Adrenal gland (tissue), 12 donors: ENCODE results near the gene PRKG1. TPM values are rescaled to one million over a fixed set of nuclear protein-coding genes. Genes with fewer than 3 reads are reported as not detected.

ENCODE experiments used
- DNase-seq, 7 donors: peaks; one replicate each; pipeline ENCODE4 v3.0.0-alpha.2; 2019 to 2020
- H3K27ac ChIP-seq, 5 donors: fragments of 200-600 bp; sonication (generic) in 4 of 5; 1 replicate in 3 of 5; 2 replicates in 2 of 5; pipeline versions ENCODE4 v1.5.1 to v1.8.0; 2016 to 2020; ENCODE audit warnings: mild to moderate bottlenecking in 1 of 5
- H3K27me3 ChIP-seq: fragments of 200-600 bp; 2 replicates; pipeline ENCODE4 v1.8.0; 2021
- H3K36me3 ChIP-seq, 2 donors: fragments of 200-600 bp; replicated peaks in 1 of 2; 1 replicate in 1 of 2; 2 replicates in 1 of 2; pipeline versions ENCODE4 v1.5.1 to v1.8.0; 2018 to 2022
- H3K4me1 ChIP-seq, 2 donors: fragments of 200-600 bp; replicated peaks in 1 of 2; 1 replicate in 1 of 2; 2 replicates in 1 of 2; pipeline versions ENCODE4 v1.5.1 to v1.8.0; 2018 to 2021
- H3K4me3 ChIP-seq, 4 donors: fragments of 200-600 bp; sonication (generic) in 3 of 4; one replicate each; pipeline ENCODE4 v1.5.1; 2016 to 2018
- H3K9me3 ChIP-seq, 3 donors: fragments of 200-600 bp; sonication (generic) in 1 of 3; replicated peaks in 1 of 3; 1 replicate in 2 of 3; 2 replicates in 1 of 3; pipeline versions ENCODE4 v1.5.1 to v1.8.0; 2016 to 2021
- POLR2A ChIP-seq, 2 donors: fragments of 450-650 bp; IDR thresholded peaks; one replicate each; pipeline ENCODE4 v1.6.1; 2017; ENCODE audit warnings: antibody characterized with exemption in 2 of 2, mild to moderate bottlenecking in 2 of 2, moderate library complexity in 1 of 2
- WGBS, 4 donors: extraction: QIAGEN DNeasy Blood & Tissue Kit in 2 of 4; methylation state at CpG; one replicate each; pipeline versions ENCODE4 v1.1.5 to v1.1.7; 2013 to 2017; 5-methylcytosine and 5-hydroxymethylcytosine counted together
- intact Hi-C, 2 donors: fragments of 100-400 bp; cut with DNase I; formaldehyde crosslinking; loops; one replicate each; pipeline versions ENCODE4 v1.14.1 to v1.15.0; 2022 to 2023
- polyA plus RNA-seq, 3 donors: library from polyadenylated mRNA; stranded (reverse); fragments of 200-250 nt in 2 of 3; fragments of 350-450 nt in 1 of 3; fragmentation: Illumina TruSeq in 1 of 3; extraction: RNeasy Lipid Tissue Mini Kit (QIAGEN cat#74804) in 1 of 3; gene quantifications; one replicate each; pipeline ENCODE4 v1.2.3, GENCODE V29; 2013 to 2014
- total RNA-seq, 9 donors: library from RNA; depleted of rRNA in 4 of 9; stranded (reverse); fragments of >200 nt in 4 of 9; fragments of 120-200 nt in 1 of 9; fragmentation: NEBNext Ultra II Directional in 1 of 9; extraction: Animal tissue kit (Norgen Biotek cat#: 25700) in 1 of 9; gene quantifications; one replicate each; pipeline versions ENCODE4 v1.1.0 to v1.2.4, GENCODE V29; 2013 to 2023
- TF ChIP-seq, protein P1 (sequence below), 6 experiments: fragments of 450-650 bp in 4 of 6; fragments of 200-600 bp in 2 of 6; sonication (generic) in 1 of 6; IDR thresholded peaks; 1 replicate in 5 of 6; 2 replicates in 1 of 6; pipeline versions ENCODE4 v1.5.1 to v1.8.0; 2016 to 2021; ENCODE audit warnings: antibody characterized with exemption in 6 of 6, mild to moderate bottlenecking in 2 of 6, moderate library complexity in 1 of 6
- donor health status: healthy with polysubstance abuse.
- donor health status: Bipolar disorder and iron deficiency.
- donor health status: DM: yes; HTN: yes; CAD: no.
- donor health status: DM: no; HTN: no; CAD: no.
- donor health status: DM: no; HTN: no; CAD: no.
- donor health status: DM: yes; HTN: yes; CAD: no.

Gene PRKG1
- total and polyA plus RNA-seq, 12 donors, result 6.9 to 104 (median 29.7) TPM

DNA sequence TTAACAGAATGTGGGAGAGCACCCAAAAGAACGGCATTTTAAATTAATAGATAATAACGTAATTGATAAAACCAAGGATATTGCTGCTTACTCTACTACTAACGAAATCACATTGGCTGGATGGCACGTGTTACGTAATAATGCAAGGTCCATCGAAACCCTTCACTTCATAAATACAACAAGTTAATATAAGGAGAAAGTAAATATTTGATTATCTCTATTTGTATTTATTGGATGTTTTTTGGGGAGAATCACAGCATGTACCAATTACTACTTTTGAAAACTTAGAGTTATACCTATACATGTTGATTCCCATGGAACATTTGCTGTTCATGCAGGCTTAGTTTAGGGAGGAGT is 1.6 kb downstream of the PRKG1 start:
- DNase-seq, result no peak
- Histone ChIP-seq H3K9me3 (no peaks in the 10 kb centered on the region), H3K27me3 (no peaks in the 10 kb centered on the region), H3K27ac (no peak overlapping the region), H3K4me1 (peaks cover 7 to 24% of the 10 kb centered on the region in 2 donors), H3K36me3 (no peaks in the 10 kb centered on the region), H3K4me3 (peak overlapping the region in 2 of 4 donors; percentile 61 to 71)
- WGBS, 4 donors, result 40 to 52% (median 43%) methylated on average over 6 of the region's 6 CpGs
- TF ChIP-seq, protein P1, sequence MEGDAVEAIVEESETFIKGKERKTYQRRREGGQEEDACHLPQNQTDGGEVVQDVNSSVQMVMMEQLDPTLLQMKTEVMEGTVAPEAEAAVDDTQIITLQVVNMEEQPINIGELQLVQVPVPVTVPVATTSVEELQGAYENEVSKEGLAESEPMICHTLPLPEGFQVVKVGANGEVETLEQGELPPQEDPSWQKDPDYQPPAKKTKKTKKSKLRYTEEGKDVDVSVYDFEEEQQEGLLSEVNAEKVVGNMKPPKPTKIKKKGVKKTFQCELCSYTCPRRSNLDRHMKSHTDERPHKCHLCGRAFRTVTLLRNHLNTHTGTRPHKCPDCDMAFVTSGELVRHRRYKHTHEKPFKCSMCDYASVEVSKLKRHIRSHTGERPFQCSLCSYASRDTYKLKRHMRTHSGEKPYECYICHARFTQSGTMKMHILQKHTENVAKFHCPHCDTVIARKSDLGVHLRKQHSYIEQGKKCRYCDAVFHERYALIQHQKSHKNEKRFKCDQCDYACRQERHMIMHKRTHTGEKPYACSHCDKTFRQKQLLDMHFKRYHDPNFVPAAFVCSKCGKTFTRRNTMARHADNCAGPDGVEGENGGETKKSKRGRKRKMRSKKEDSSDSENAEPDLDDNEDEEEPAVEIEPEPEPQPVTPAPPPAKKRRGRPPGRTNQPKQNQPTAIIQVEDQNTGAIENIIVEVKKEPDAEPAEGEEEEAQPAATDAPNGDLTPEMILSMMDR (IDR thresholded peaks at IDR 0.05), result no peak
- no peak for TF ChIP-seq POLR2A (IDR thresholded peaks at IDR 0.05)
- intact Hi-C loops, result loop anchor here in 1 of 2 donors (10.0 kb wide), 1 partner anchor 169 kb away; no protein-coding TSS in a partner anchor

DNA sequence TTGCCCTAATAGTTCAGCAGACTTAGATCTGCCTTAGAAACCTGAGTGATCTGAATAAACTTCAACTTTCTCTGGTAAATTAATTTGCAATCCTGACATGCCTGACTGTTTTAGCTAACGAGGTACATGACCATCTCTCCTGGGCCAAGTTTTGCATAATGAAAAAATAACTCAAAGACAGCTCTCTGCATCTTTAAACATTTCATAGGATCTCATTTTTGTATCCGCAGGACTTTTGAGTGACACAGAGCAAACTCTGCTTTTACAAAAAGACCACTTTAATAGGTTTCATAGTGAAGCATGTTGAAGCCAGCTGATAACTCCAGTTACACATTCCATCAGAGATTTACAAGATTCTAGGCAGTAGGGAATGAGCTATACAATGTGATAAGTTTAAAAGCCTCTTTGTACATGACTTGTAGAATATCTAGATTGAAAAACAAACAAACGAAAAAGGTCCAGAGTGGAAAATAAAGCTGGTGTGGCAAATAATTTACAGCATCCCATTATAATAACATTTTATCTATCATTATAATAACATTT is 2.1 kb downstream of the PRKG1 start:
- intact Hi-C loops, result loop anchor here in 1 of 2 donors (10.0 kb wide), 1 partner anchor 168 kb away; no protein-coding TSS in a partner anchor
- Histone ChIP-seq H3K4me1 (peaks cover 7 to 25% of the 10 kb centered on the region in 2 donors), H3K36me3 (no peaks in the 10 kb centered on the region), H3K27ac (no peak overlapping the region), H3K27me3 (no peaks in the 10 kb centered on the region), H3K9me3 (no peaks in the 10 kb centered on the region), H3K4me3 (peak overlapping the region in 1 of 4 donors; percentile 61)
- no peak for TF ChIP-seq POLR2A (IDR thresholded peaks at IDR 0.05)
- TF ChIP-seq, protein P1 (IDR thresholded peaks at IDR 0.05), result no peak
- DNase-seq, result no peak
- WGBS, 4 donors, result 47 to 53% (median 49%) methylated on average over 3 of the region's 3 CpGs

- no peak for DNase-seq
- Histone ChIP-seq H3K9me3 (no peaks in the 10 kb centered on the region), H3K4me3 (peak overlapping the region in 1 of 4 donors; percentile 61), H3K4me1 (peaks cover 7 to 25% of the 10 kb centered on the region in 2 donors), H3K27ac (no peak overlapping the region), H3K27me3 (no peaks in the 10 kb centered on the region), H3K36me3 (no peaks in the 10 kb centered on the region)
- no peak for TF ChIP-seq POLR2A (IDR thresholded peaks at IDR 0.05)
- TF ChIP-seq, protein P1 (IDR thresholded peaks at IDR 0.05), result no peak
- intact Hi-C loops, result loop anchor here in 1 of 2 donors (10.0 kb wide), 1 partner anchor 168 kb away; no protein-coding TSS in a partner anchor
- 49 to 69% (median 64%) methylated on average over 3 of the region's 3 CpGs for WGBS, 4 donors
Observed at GRCh38 chr10:51077074-51077473, 2.8 kb downstream of the PRKG1 start.

DNA sequence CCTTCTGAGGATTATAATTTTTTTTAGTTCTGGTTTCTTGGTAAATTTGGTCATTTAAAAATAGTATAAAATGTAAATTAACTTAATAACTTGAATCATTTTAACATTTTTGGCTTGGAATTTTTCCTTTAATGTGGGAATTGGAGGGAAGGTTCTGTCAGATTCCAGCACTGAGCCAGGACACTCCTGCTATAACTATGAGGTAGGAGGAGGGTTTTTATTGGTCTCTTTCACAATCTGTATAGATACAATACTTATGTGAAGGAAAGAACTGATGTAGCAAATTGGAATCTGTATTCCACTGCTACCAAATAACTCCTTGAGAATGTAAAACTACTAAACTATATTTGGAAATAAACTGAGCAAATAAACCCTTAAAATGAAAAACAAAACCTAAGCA is 3.2 kb downstream of the PRKG1 start:
- H3K9me3 ChIP-seq, result no peaks in the 10 kb centered on the region
- peaks cover 7 to 25% of the 10 kb centered on the region in 2 donors for H3K4me1 ChIP-seq
- DNase-seq, result no peak
- H3K4me3 ChIP-seq, result no peak overlapping the region
- TF ChIP-seq, protein P1 (IDR thresholded peaks at IDR 0.05), result no peak
- TF ChIP-seq POLR2A (IDR thresholded peaks at IDR 0.05), result no peak
- H3K27me3 ChIP-seq, result no peaks in the 10 kb centered on the region
- intact Hi-C loops, result loop anchor here in 1 of 2 donors (10.0 kb wide), 1 partner anchor 167 kb away; no protein-coding TSS in a partner anchor
- no peak overlapping the region for H3K27ac ChIP-seq
- H3K36me3 ChIP-seq, result no peaks in the 10 kb centered on the region
